Vagina (tissue), 2 donors: ENCODE data around the gene HADHA. TPM values are rescaled to one million over a fixed set of nuclear protein-coding genes. Genes with fewer than 3 reads are reported as not detected.

ENCODE experiments used
- DNase-seq, 2 donors: peaks; one replicate each; pipeline ENCODE4 v3.0.0-alpha.2; 2017; ENCODE audit errors: extremely low spot score in 2 of 2
- H3K27ac ChIP-seq: fragments of 200-600 bp; sonication (generic); one replicate; pipeline ENCODE4 v1.5.1; 2019
- H3K27me3 ChIP-seq: fragments of 200-600 bp; sonication (generic); one replicate; pipeline ENCODE4 v1.5.1; 2019
- H3K36me3 ChIP-seq, 2 donors: fragments of 200-600 bp; sonication (generic); one replicate each; pipeline ENCODE4 v1.5.1; 2017 to 2019
- H3K4me1 ChIP-seq: fragments of 200-600 bp; sonication (generic); one replicate; pipeline ENCODE4 v1.5.1; 2019
- H3K4me3 ChIP-seq, 2 donors: fragments of 200-600 bp; sonication (generic); 1 replicate in 1 of 2; 2 replicates in 1 of 2; pipeline ENCODE4 v1.5.1; 2016 to 2019
- H3K9me3 ChIP-seq: fragments of 200-600 bp; sonication (generic); one replicate; pipeline ENCODE4 v1.5.1; 2019
- POLR2A ChIP-seq, 2 donors: fragments of 450-650 bp; IDR thresholded peaks; one replicate each; pipeline ENCODE4 v1.6.1; 2017; ENCODE audit warnings: antibody characterized with exemption in 2 of 2, mild to moderate bottlenecking in 2 of 2, moderate library complexity in 2 of 2
- POLR2AphosphoS5 ChIP-seq, 2 donors: sonication (generic); formaldehyde crosslinking; IDR thresholded peaks; one replicate each; pipeline ENCODE4 v1.9.0; 2017; ENCODE audit warnings: antibody characterized with exemption in 2 of 2, mild to moderate bottlenecking in 2 of 2, low read depth in 1 of 2; ENCODE audit not compliant: insufficient read depth in 1 of 2
- intact Hi-C: fragments of 100-400 bp; cut with DNase I; formaldehyde crosslinking; loops from one replicate; pipeline ENCODE4 v1.15.1; 2023
- total RNA-seq: library from RNA; depleted of rRNA; stranded (reverse); fragments of >200 nt; gene quantifications from one replicate; pipeline ENCODE4 v1.2.3, GENCODE V29; 2016
- TF ChIP-seq, protein P1 (sequence below), 3 experiments: fragments of 450-650 bp in 2 of 3; fragments of 200-600 bp in 1 of 3; sonication (generic) in 1 of 3; IDR thresholded peaks; one replicate each; pipeline ENCODE4 v1.5.1; 2017 to 2019; ENCODE audit warnings: antibody characterized with exemption in 3 of 3, mild to moderate bottlenecking in 2 of 3, moderate library complexity in 2 of 3

Gene HADHA
- total RNA-seq, 1 donor from 2014 or later: 124 TPM

DNA sequence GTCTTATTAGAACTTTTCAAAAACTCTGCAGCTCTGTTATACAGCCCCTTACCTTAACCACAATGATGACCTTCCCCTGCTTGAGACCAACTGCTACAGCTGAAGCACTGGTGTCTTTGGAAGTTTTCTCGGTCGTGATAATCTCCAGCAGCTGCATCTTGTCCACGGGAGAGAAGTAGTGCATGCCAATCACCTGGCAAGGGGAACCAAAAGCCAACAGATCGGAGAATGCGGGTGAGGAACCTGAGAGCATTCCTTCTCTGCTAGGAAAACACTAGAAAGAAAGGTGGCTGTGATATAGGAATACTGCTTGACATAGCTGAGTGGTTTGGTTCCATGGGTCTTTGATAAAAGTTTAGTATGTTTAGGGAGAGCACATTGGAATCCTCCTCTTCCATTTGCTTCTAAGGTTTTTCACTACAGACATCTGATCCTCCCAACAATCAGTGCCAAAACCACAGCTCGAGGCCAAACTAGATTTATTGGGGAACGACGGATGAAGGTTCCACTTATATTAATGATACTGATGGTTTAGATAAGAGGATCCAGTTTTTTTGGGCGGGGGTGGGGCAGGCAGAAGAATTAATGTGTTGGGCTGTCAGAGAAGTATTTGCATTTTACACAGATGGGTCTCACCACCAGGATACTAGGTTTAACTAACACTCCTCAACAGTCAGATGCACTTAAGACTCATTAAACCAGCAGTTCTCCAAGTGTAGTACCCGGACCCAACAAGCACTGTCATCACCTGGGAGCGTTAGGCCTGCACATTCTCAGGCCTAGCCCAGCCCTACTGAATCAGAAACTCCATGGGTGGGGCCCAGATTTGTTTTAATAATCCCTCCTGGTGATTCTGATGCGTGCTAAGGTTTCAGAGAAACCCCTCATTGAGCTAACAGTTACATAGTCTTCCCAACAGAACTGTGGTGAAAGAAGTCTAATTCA is 49.1 kb downstream of the HADHA start:
- DNase-seq: no peak
- intact Hi-C loops: no loop called here
- H3K4me1 ChIP-seq: peaks cover 11% of the 10 kb centered on the region

DNA sequence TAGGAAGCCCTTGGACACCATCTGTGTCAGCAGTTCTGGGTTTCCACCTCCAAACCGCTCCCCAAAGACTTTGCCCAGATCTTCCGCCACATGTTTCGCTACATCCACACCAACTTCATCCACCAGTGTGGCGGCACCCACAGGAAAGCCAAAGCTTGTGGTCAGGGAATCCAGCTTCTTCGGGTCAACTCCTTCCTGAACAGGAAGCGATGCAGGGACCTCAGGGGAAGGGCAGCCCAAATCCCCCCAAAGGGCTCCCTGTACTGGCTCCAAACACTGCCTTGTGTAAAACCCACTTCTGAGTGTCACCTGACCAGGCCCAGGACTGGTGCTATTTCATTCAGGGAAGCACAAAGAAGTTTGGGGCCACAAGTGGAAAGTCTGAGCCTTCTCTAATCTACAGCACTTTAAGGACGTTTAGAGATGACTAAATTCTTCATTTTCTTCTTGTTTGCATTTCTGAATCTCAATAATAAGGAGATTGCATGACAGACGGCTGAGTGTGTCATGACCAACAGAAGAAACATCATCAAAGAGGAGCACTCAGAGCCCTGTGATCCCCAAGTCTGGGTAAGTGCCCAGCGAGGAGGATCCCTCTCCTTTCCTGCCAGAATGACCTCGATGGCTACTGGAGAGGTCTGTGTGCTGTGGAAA is 50.7 kb downstream of the HADHA start:
- TF ChIP-seq POLR2AphosphoS5 (IDR thresholded peaks at IDR 0.05; ENCODE audit: insufficient read depth in 1 of 2, low read depth in 1 of 2): no peak
- TF ChIP-seq, protein P1, sequence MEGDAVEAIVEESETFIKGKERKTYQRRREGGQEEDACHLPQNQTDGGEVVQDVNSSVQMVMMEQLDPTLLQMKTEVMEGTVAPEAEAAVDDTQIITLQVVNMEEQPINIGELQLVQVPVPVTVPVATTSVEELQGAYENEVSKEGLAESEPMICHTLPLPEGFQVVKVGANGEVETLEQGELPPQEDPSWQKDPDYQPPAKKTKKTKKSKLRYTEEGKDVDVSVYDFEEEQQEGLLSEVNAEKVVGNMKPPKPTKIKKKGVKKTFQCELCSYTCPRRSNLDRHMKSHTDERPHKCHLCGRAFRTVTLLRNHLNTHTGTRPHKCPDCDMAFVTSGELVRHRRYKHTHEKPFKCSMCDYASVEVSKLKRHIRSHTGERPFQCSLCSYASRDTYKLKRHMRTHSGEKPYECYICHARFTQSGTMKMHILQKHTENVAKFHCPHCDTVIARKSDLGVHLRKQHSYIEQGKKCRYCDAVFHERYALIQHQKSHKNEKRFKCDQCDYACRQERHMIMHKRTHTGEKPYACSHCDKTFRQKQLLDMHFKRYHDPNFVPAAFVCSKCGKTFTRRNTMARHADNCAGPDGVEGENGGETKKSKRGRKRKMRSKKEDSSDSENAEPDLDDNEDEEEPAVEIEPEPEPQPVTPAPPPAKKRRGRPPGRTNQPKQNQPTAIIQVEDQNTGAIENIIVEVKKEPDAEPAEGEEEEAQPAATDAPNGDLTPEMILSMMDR (IDR thresholded peaks at IDR 0.05): no peak
- no peak for TF ChIP-seq POLR2A (IDR thresholded peaks at IDR 0.05)
- intact Hi-C loops: no loop called here
- Histone ChIP-seq H3K27ac (no peak overlapping the region), H3K36me3 (peaks cover 0 to 72% of the 10 kb centered on the region in 2 donors), H3K4me1 (peaks cover 11% of the 10 kb centered on the region), H3K27me3 (no peaks in the 10 kb centered on the region), H3K9me3 (no peaks in the 10 kb centered on the region), H3K4me3 (no peak overlapping the region)
- DNase-seq: no peak

More for the DNA sequence above, 49.1 kb downstream of the HADHA start:
- no peak overlapping the region for H3K4me3 ChIP-seq
- no peaks in the 10 kb centered on the region for H3K9me3 ChIP-seq
- no peak overlapping the region for H3K27ac ChIP-seq
- H3K27me3 ChIP-seq: no peaks in the 10 kb centered on the region
- peaks cover 0 to 84% of the 10 kb centered on the region in 2 donors for H3K36me3 ChIP-seq
- TF ChIP-seq POLR2AphosphoS5 (IDR thresholded peaks at IDR 0.05; ENCODE audit: insufficient read depth in 1 of 2, low read depth in 1 of 2) (no peak), POLR2A (IDR thresholded peaks at IDR 0.05) (no peak)
- TF ChIP-seq, protein P1 (IDR thresholded peaks at IDR 0.05): no peak

DNA sequence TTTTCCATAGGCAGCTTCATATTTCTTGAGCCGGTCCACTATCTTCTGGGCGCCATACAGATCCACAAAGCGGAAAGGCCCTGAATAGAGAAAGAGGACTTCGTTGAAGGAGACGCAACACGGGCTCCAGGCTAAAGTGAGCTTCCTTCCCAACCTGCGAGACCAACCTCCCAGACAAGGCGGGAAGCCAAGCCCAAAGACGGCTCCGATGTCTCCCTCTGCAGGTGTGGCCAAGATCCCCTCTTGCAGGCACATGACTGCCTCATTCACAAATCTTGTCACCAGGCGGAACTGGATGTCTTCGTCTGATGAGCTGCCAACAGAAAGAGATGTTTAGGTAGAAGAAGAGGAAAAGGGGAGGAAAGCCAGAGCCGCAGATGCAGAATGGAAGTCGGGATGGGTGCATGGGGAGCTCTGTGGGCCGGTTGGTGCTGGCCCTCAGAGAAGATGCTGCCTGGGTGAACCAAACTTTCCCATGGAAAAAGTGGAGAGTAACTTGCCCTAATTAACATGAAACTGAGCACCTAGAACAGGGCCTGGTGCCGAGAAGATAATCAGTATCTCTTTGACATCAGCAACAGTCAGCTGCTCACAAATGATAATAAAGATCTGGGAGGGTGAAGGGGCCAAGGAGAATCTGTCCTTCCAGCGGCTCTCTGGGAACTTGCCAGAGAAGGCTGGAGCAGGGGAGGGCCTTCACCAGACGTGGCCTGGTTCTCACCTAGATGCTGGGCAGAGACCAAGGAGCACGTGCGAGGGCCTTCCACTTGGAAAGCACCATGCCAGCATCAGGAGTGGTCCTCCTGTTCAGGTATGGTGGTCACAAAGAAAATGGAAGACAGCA is 52.9 kb downstream of the HADHA start:
- H3K36me3 ChIP-seq: peaks cover 0 to 52% of the 10 kb centered on the region in 2 donors
- DNase-seq: no peak
- no peak overlapping the region for H3K4me3 ChIP-seq

DNA sequence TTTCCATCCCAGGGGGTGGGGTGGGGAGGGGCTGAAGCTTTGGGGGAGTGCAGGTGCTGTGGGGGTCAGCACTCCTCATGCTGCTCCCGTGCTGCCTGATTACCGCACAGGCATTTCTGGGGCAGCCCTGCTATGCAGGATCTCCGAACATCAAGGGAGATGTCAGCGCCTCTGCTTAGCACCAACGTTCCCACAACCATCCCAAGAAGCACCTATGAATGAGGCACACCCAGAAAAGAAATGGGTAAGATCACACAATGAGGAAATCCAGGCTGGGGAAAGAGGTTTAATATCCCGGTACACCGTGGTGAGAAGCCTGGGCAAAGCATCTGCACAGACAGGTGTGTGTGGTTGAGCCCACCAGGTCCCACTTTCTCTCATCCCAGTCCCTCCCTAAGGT is 54.1 kb downstream of the HADHA start:
- Histone ChIP-seq H3K4me1 (peaks cover 7% of the 10 kb centered on the region), H3K27me3 (no peaks in the 10 kb centered on the region), H3K9me3 (no peaks in the 10 kb centered on the region), H3K36me3 (peaks cover 0 to 45% of the 10 kb centered on the region in 2 donors), H3K27ac (no peak overlapping the region), H3K4me3 (no peak overlapping the region)
- TF ChIP-seq, protein P1 (IDR thresholded peaks at IDR 0.05): no peak
- TF ChIP-seq POLR2AphosphoS5 (IDR thresholded peaks at IDR 0.05; ENCODE audit: insufficient read depth in 1 of 2, low read depth in 1 of 2): no peak
- TF ChIP-seq POLR2A (IDR thresholded peaks at IDR 0.05): no peak
- intact Hi-C loops: no loop called here
- no peak for DNase-seq

More for the DNA sequence above, 52.9 kb downstream of the HADHA start:
- H3K4me1 ChIP-seq: peaks cover 11% of the 10 kb centered on the region
- intact Hi-C loops: no loop called here
- H3K27me3 ChIP-seq: no peaks in the 10 kb centered on the region
- H3K9me3 ChIP-seq: no peaks in the 10 kb centered on the region
- H3K27ac ChIP-seq: no peak overlapping the region
- no peak for TF ChIP-seq POLR2AphosphoS5 (IDR thresholded peaks at IDR 0.05; ENCODE audit: insufficient read depth in 1 of 2, low read depth in 1 of 2)
- no peak for TF ChIP-seq POLR2A (IDR thresholded peaks at IDR 0.05)
- TF ChIP-seq, protein P1 (IDR thresholded peaks at IDR 0.05): no peak
